Endothelial cell (in vitro differentiated cells): ENCODE measurements around the gene MESD. TPM values are rescaled to one million over a fixed set of nuclear protein-coding genes. Genes with fewer than 3 reads are reported as not detected.

Experiments
- DNase-seq: peaks from one replicate; pipeline ENCODE4 v3.0.0; 2021; ENCODE audit warnings: low spot score
- H3K27ac Mint-ChIP-seq: one replicate; pipeline ENCODE4 v1.8.0; 2021; ENCODE audit warnings: mixed read lengths, inconsistent platforms; ENCODE audit not compliant: unreplicated experiment
- H3K27me3 Mint-ChIP-seq: one replicate; pipeline ENCODE4 v1.8.0; 2021; ENCODE audit warnings: mild to moderate bottlenecking, moderate library complexity, mixed read lengths, inconsistent platforms; ENCODE audit not compliant: unreplicated experiment
- H3K36me3 Mint-ChIP-seq: one replicate; pipeline ENCODE4 v1.8.0; 2021; ENCODE audit warnings: mild to moderate bottlenecking, low read depth, mixed read lengths, inconsistent platforms; ENCODE audit not compliant: unreplicated experiment
- H3K4me1 Mint-ChIP-seq: one replicate; pipeline ENCODE4 v1.8.0; 2021; ENCODE audit warnings: mild to moderate bottlenecking, mixed read lengths, inconsistent platforms; ENCODE audit not compliant: unreplicated experiment
- H3K4me3 Mint-ChIP-seq: one replicate; pipeline ENCODE4 v1.8.0; 2021; ENCODE audit warnings: mild to moderate bottlenecking, mixed read lengths, inconsistent platforms; ENCODE audit not compliant: unreplicated experiment
- H3K9me3 Mint-ChIP-seq: one replicate; pipeline ENCODE4 v1.8.0; 2021; ENCODE audit warnings: mixed read lengths, inconsistent platforms; ENCODE audit not compliant: unreplicated experiment
- total RNA-seq: library from RNA; stranded (reverse); fragmentation: NEBNext Ultra II Directional; extraction: Animal tissue kit (Norgen Biotek cat#: 25700); gene quantifications from one replicate; pipeline ENCODE4 v1.2.1, GENCODE V29; 2021; ENCODE audit not compliant: unreplicated experiment
- TF ChIP-seq, protein P1 (sequence below): fragments of 200-600 bp; sonication (generic); IDR thresholded peaks from one replicate; pipeline ENCODE4 v1.5.0; 2021; ENCODE audit warnings: antibody characterized with exemption; ENCODE audit not compliant: unreplicated experiment

The MESD gene
- total RNA-seq, 1 donor from 2014 or later = 35.7 TPM

DNA sequence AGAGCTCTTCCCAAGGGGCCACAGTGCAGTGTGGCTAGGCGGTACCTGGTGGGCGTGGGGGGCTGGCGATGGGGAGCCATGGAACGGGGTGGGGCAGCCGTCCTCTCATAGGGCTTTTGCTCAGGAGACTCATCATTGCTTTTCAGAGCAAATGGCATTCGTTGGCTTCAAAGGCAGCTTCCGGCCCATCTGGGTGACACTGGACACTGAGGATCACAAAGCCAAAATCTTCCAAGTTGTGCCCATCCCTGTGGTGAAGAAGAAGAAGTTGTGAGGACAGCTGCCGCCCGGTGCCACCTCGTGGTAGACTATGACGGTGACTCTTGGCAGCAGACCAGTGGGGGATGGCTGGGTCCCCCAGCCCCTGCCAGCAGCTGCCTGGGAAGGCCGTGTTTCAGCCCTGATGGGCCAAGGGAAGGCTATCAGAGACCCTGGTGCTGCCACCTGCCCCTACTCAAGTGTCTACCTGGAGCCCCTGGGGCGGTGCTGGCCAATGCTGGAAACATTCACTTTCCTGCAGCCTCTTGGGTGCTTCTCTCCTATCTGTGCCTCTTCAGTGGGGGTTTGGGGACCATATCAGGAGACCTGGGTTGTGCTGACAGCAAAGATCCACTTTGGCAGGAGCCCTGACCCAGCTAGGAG lies 40.8 kb downstream of the MESD start:
- Mint-ChIP-seq H3K4me3 (no peak overlapping the region), H3K27me3 (no peaks in the 10 kb centered on the region), H3K4me1 (no peaks in the 10 kb centered on the region), H3K36me3 (peaks cover 32% of the 10 kb centered on the region), H3K27ac (no peak overlapping the region), H3K9me3 (no peaks in the 10 kb centered on the region)
- no peak for DNase-seq
- TF ChIP-seq, protein P1, sequence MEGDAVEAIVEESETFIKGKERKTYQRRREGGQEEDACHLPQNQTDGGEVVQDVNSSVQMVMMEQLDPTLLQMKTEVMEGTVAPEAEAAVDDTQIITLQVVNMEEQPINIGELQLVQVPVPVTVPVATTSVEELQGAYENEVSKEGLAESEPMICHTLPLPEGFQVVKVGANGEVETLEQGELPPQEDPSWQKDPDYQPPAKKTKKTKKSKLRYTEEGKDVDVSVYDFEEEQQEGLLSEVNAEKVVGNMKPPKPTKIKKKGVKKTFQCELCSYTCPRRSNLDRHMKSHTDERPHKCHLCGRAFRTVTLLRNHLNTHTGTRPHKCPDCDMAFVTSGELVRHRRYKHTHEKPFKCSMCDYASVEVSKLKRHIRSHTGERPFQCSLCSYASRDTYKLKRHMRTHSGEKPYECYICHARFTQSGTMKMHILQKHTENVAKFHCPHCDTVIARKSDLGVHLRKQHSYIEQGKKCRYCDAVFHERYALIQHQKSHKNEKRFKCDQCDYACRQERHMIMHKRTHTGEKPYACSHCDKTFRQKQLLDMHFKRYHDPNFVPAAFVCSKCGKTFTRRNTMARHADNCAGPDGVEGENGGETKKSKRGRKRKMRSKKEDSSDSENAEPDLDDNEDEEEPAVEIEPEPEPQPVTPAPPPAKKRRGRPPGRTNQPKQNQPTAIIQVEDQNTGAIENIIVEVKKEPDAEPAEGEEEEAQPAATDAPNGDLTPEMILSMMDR = no peak

DNA sequence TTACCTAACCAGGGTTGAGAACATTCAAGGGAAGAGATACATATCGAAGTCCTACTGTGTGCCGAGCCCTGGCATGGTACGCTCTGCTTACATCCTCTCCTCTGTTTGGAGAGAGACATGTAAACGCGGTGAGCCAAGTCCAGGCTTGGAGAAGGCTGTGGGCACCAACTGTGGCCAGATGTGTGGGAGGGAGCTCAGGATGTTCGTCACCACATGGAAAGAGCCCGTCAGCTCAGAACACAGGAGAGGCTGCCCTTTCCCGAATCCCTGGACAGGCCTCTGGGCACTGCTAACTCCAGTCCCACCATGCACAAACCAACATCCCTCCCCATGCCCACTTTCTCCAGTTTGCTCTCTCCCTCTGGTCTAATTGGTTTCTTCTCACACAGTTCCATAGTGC lies 43.0 kb downstream of the MESD start:
- peaks cover 4% of the 10 kb centered on the region for H3K27me3 Mint-ChIP-seq
- H3K4me1 Mint-ChIP-seq = no peaks in the 10 kb centered on the region
- TF ChIP-seq, protein P1 = no peak
- no peaks in the 10 kb centered on the region for H3K9me3 Mint-ChIP-seq
- H3K36me3 Mint-ChIP-seq = peaks cover 24% of the 10 kb centered on the region
- no peak overlapping the region for H3K4me3 Mint-ChIP-seq
- no peak overlapping the region for H3K27ac Mint-ChIP-seq
- no peak for DNase-seq

- TF ChIP-seq, protein P1 = no peak
- no peaks in the 10 kb centered on the region for H3K9me3 Mint-ChIP-seq
- no peak for DNase-seq
- peaks cover 18% of the 10 kb centered on the region for H3K36me3 Mint-ChIP-seq
- no peaks in the 10 kb centered on the region for H3K4me1 Mint-ChIP-seq
- no peak overlapping the region for H3K4me3 Mint-ChIP-seq
- no peak overlapping the region for H3K27ac Mint-ChIP-seq
- peaks cover 4% of the 10 kb centered on the region for H3K27me3 Mint-ChIP-seq
Observed at GRCh38 chr15:80945605-80946004, 44.0 kb downstream of the MESD start.

- peaks cover 18% of the 10 kb centered on the region for H3K36me3 Mint-ChIP-seq
- no peaks in the 10 kb centered on the region for H3K9me3 Mint-ChIP-seq
- no peak for DNase-seq
- TF ChIP-seq, protein P1 = no peak
- peaks cover 4% of the 10 kb centered on the region for H3K27me3 Mint-ChIP-seq
- no peak overlapping the region for H3K4me3 Mint-ChIP-seq
- H3K27ac Mint-ChIP-seq = no peak overlapping the region
- no peaks in the 10 kb centered on the region for H3K4me1 Mint-ChIP-seq
Observed at GRCh38 chr15:80944818-80945217, 44.8 kb downstream of the MESD start.

- DNase-seq = no peak
- H3K36me3 Mint-ChIP-seq = peaks cover 9% of the 10 kb centered on the region
- H3K4me3 Mint-ChIP-seq = no peak overlapping the region
- H3K27ac Mint-ChIP-seq = no peak overlapping the region
- peaks cover 4% of the 10 kb centered on the region for H3K27me3 Mint-ChIP-seq
- TF ChIP-seq, protein P1 = no peak
- H3K9me3 Mint-ChIP-seq = no peaks in the 10 kb centered on the region
- H3K4me1 Mint-ChIP-seq = no peaks in the 10 kb centered on the region
Observed at GRCh38 chr15:80942746-80943565, 46.7 kb downstream of the MESD start.
